C4-2B (cell line): ENCODE data around the gene CACTIN.

Experiments used
- CTCF ChIP-seq: fragments of 450-650 bp; conservative IDR thresholded peaks from 2 replicates; pipeline ENCODE4 v1.5.1; 2017; ENCODE audit warnings: mild to moderate bottlenecking
- ZFX ChIP-seq: fragments of 450-650 bp; IDR thresholded peaks from 2 replicates; pipeline ENCODE4 v1.6.1; 2017

DNA sequence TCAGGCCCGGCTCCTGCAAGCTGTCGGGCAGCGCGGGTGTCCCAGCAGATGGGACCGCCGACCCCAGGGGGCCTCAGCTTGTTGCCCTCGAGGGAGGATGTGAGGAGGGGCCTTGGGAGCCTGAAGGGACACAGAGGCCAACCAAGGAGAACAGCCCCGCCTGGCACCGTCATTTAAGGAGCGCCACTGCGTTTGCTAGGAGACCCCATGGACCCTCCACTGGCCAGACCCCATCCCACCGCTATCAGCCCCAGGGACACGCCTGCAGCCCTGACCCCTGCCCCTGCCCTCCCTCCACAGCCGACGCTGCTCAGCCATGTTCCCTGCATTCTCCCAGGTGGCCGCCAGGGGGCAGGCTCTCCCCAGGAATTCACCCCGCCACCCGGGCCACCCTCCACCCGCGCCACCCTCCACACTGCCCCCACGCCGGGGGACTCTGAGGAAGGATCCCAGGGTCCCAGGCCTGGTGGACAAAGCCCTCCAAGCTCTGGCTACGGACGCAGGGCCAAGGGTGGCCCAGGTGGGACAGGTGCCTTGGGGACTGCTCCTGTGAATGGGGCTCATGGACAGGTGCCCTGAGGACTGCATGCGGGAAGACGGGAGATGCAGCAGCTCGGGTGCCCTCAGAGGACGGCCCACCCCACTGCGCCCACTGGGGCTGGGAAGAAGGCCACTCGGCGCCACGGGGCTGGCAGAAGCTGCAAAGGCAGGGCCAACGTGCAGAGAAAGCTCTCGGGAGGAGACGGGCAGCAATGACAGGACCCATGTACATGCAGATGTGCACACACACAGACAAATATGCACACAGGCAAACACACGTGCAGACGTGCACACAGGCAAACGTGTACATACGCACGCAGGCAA is 39.3 kb upstream of the CACTIN start:
- TF ChIP-seq CTCF (peak; percentile 98), ZFX (no peak)
